Neuronal stem cell (in vitro differentiated cells): ENCODE measurements around the gene TRAF3.

ENCODE experiments used
- DNase-seq: peaks from one replicate; pipeline ENCODE4 v3.0.0-alpha.2; 2013; ENCODE audit warnings: low spot score
- H2AFZ ChIP-seq: one replicate; pipeline ENCODE4 v1.6.1; 2013; ENCODE audit warnings: mild to moderate bottlenecking, low read length, inconsistent platforms
- H2AK5ac ChIP-seq: 2 replicates; pipeline ENCODE4 v1.6.1; 2013; ENCODE audit warnings: low read depth, mild to moderate bottlenecking, inconsistent platforms, low read length, moderate library complexity, mixed read lengths
- H2BK120ac ChIP-seq: 2 replicates; pipeline ENCODE4 v1.6.1; 2013; ENCODE audit warnings: low read depth, mild to moderate bottlenecking, inconsistent platforms, low read length, moderate library complexity, mixed read lengths
- H2BK12ac ChIP-seq: one replicate; pipeline ENCODE4 v1.6.1; 2013; ENCODE audit warnings: low read length, inconsistent platforms
- H2BK15ac ChIP-seq: 2 replicates; pipeline ENCODE4 v1.6.1; 2013; ENCODE audit warnings: mild to moderate bottlenecking, low read length, inconsistent platforms, mixed read lengths
- H2BK5ac ChIP-seq: one replicate; pipeline ENCODE4 v1.6.1; 2013; ENCODE audit warnings: inconsistent platforms, mild to moderate bottlenecking, low read length, moderate library complexity
- H3K14ac ChIP-seq: one replicate; pipeline ENCODE4 v1.6.1; 2013; ENCODE audit warnings: low read length, inconsistent platforms
- H3K18ac ChIP-seq: 2 replicates; pipeline ENCODE4 v1.6.1; 2013; ENCODE audit warnings: low read length, inconsistent platforms
- H3K23ac ChIP-seq: 2 replicates; pipeline ENCODE4 v1.6.1; 2013; ENCODE audit warnings: low read depth, mild to moderate bottlenecking, mixed read lengths, low read length, inconsistent platforms; ENCODE audit not compliant: poor library complexity
- H3K27ac ChIP-seq: replicated peaks from 3 replicates; pipeline ENCODE4 v1.5.1; 2013; ENCODE audit warnings: low read length, inconsistent platforms
- H3K27me3 ChIP-seq, 3 experiments: 2 replicates each; pipeline ENCODE4 v1.6.1; 2013; ENCODE audit warnings: low read length in 3 of 3, mild to moderate bottlenecking in 2 of 3, inconsistent platforms in 1 of 3, low read depth in 1 of 3, mixed read lengths in 1 of 3, moderate library complexity in 1 of 3; ENCODE audit not compliant: control insufficient read depth in 3 of 3, insufficient read depth in 3 of 3
- H3K36me3 ChIP-seq, 2 donors: replicated peaks in 1 of 2; 2 replicates each; pipeline ENCODE4 v1.6.1; 2013; ENCODE audit warnings: low read length in 2 of 2; ENCODE audit not compliant: control insufficient read depth in 2 of 2, insufficient read depth in 2 of 2
- H3K4ac ChIP-seq: 2 replicates; pipeline ENCODE4 v1.6.1; 2013; ENCODE audit warnings: inconsistent platforms, mild to moderate bottlenecking, low read length, moderate library complexity
- H3K4me1 ChIP-seq, 2 donors: 1 replicate in 1 of 2; 2 replicates in 1 of 2; pipeline ENCODE4 v1.6.1; 2013; ENCODE audit warnings: low read length in 2 of 2, low read depth in 1 of 2; ENCODE audit not compliant: control insufficient read depth in 2 of 2, insufficient read depth in 1 of 2
- H3K4me2 ChIP-seq: one replicate; pipeline ENCODE4 v1.6.1; 2013; ENCODE audit warnings: mild to moderate bottlenecking, low read length, inconsistent platforms; ENCODE audit not compliant: insufficient read depth, poor library complexity, severe bottlenecking
- H3K4me3 ChIP-seq, 2 donors: 2 replicates each; pipeline ENCODE4 v1.5.1; 2013; ENCODE audit warnings: low read length in 2 of 2, mild to moderate bottlenecking in 2 of 2, inconsistent platforms in 1 of 2, moderate library complexity in 1 of 2
- H3K79me1 ChIP-seq: one replicate; pipeline ENCODE4 v1.6.1; 2013; ENCODE audit warnings: low read depth, mild to moderate bottlenecking, inconsistent platforms, low read length, moderate library complexity
- H3K9ac ChIP-seq: one replicate; pipeline ENCODE4 v1.6.1; 2013; ENCODE audit warnings: mild to moderate bottlenecking, low read depth, low read length, inconsistent platforms; ENCODE audit not compliant: poor library complexity
- H3K9me3 ChIP-seq, 2 donors: replicated peaks in 1 of 2; 2 replicates each; pipeline versions ENCODE3 to v1.6.1; 2013; ENCODE audit warnings: low read length in 2 of 2, mild to moderate bottlenecking in 2 of 2, inconsistent platforms in 1 of 2, low read depth in 1 of 2, mixed read lengths in 1 of 2, moderate library complexity in 1 of 2; ENCODE audit not compliant: control insufficient read depth in 2 of 2, insufficient read depth in 1 of 2
- H4K8ac ChIP-seq: one replicate; pipeline ENCODE4 v1.6.1; 2013; ENCODE audit warnings: low read depth, mild to moderate bottlenecking, inconsistent platforms, low read length, moderate library complexity
- H4K91ac ChIP-seq: one replicate; pipeline ENCODE4 v1.6.1; 2013; ENCODE audit warnings: low read length, low read depth, mild to moderate bottlenecking, inconsistent platforms; ENCODE audit not compliant: poor library complexity
- WGBS, 2 donors: extraction: QIAGEN DNeasy Blood & Tissue Kit; methylation state at CpG; one replicate each; pipeline ENCODE4 v1.1.7; 2013; ENCODE audit warnings: missing lambda C conversion rate in 2 of 2, mixed read lengths in 1 of 2; ENCODE audit not compliant: insufficient read length in 2 of 2, insufficient replicate concordance in 1 of 2; ENCODE audit errors: extremely low coverage in 2 of 2; 5-methylcytosine and 5-hydroxymethylcytosine counted together

Gene TRAF3

GRCh38 chr14:102930138-102930752 lies 153.0 kb downstream of the TRAF3 start:
- H3K9me3 ChIP-seq = peaks cover 0 to 5% of the 10 kb centered on the region in 2 donors
- peak overlapping the region; percentile 84 for H3K9ac ChIP-seq
- H3K4me1 ChIP-seq = peaks cover 12 to 15% of the 10 kb centered on the region in 2 donors
- no peak overlapping the region for H2AFZ ChIP-seq
- peaks cover 8% of the 10 kb centered on the region for H3K79me1 ChIP-seq
- H2AK5ac ChIP-seq = peak overlapping the region; percentile 94
- H3K14ac ChIP-seq = no peak overlapping the region
- peaks cover 22 to 58% (median 34%) of the 10 kb centered on the region in 3 experiments for H3K27me3 ChIP-seq
- H3K23ac ChIP-seq = peak overlapping the region; percentile 94
- no peak overlapping the region for H3K4ac ChIP-seq
- no peak overlapping the region for H3K27ac ChIP-seq
- no peak overlapping the region for H4K8ac ChIP-seq
- peak overlapping the region; percentile 53 for H2BK5ac ChIP-seq
- H3K4me3 ChIP-seq = peak overlapping the region in 1 of 2 donors; percentile 57
- peak overlapping the region; percentile 26 for H2BK15ac ChIP-seq
- H4K91ac ChIP-seq = no peak overlapping the region
- H2BK12ac ChIP-seq = no peak overlapping the region
- peak overlapping the region; percentile 98 for H3K18ac ChIP-seq
- no peak overlapping the region for H2BK120ac ChIP-seq
- WGBS, 2 donors = no CpG with 5 or more reads among the region's 74 CpGs
- H3K4me2 ChIP-seq = peak overlapping the region; percentile 89
- H3K36me3 ChIP-seq = peaks cover 5 to 20% of the 10 kb centered on the region in 2 donors
- no peak for DNase-seq

- Histone ChIP-seq H3K4me2 (no peak overlapping the region), H3K4ac (peak overlapping the region; percentile 84), H3K79me1 (peaks cover 8% of the 10 kb centered on the region), H3K14ac (peak overlapping the region; percentile 56), H2BK5ac (peak overlapping the region; percentile 48), H3K4me1 (peaks cover 12 to 13% of the 10 kb centered on the region in 2 donors), H3K27me3 (peaks cover 22 to 53% (median 34%) of the 10 kb centered on the region in 3 experiments), H3K9me3 (peaks cover 0 to 5% of the 10 kb centered on the region in 2 donors), H4K8ac (no peak overlapping the region), H4K91ac (no peak overlapping the region), H3K18ac (peak overlapping the region; percentile 71), H2BK120ac (no peak overlapping the region), H2BK15ac (peak overlapping the region; percentile 26), H3K27ac (no peak overlapping the region), H3K36me3 (peaks cover 5 to 24% of the 10 kb centered on the region in 2 donors), H2AFZ (no peak overlapping the region), H3K9ac (peak overlapping the region; percentile 21), H2AK5ac (peak overlapping the region; percentile 94), H2BK12ac (no peak overlapping the region), H3K23ac (peak overlapping the region; percentile 94), H3K4me3 (no peak overlapping the region)
- DNase-seq = no peak
- no CpG with 5 or more reads among the region's 34 CpGs for WGBS, 2 donors
Observed at GRCh38 chr14:102930753-102931579, 153.7 kb downstream of the TRAF3 start.

GRCh38 chr14:102931580-102932285 lies 154.5 kb downstream of the TRAF3 start:
- Histone ChIP-seq H3K36me3 (peaks cover 5 to 32% of the 10 kb centered on the region in 2 donors), H3K14ac (peak overlapping the region; percentile 38), H3K79me1 (peaks cover 8% of the 10 kb centered on the region), H3K18ac (peak overlapping the region; percentile 64), H2BK5ac (peak overlapping the region; percentile 48), H3K27ac (no peak overlapping the region), H2BK120ac (no peak overlapping the region), H3K27me3 (peaks cover 22 to 50% (median 27%) of the 10 kb centered on the region in 3 experiments), H3K4me1 (peaks cover 10 to 12% of the 10 kb centered on the region in 2 donors), H3K9ac (no peak overlapping the region), H3K4me2 (no peak overlapping the region), H3K23ac (peak overlapping the region; percentile 73), H2BK12ac (no peak overlapping the region), H2BK15ac (no peak overlapping the region), H3K4ac (no peak overlapping the region), H4K91ac (no peak overlapping the region), H3K4me3 (no peak overlapping the region), H2AFZ (no peak overlapping the region), H4K8ac (no peak overlapping the region), H2AK5ac (no peak overlapping the region), H3K9me3 (peaks cover 0 to 5% of the 10 kb centered on the region in 2 donors)
- no CpG with 5 or more reads among the region's 12 CpGs for WGBS, 2 donors
- DNase-seq = no peak
